Colonic mucosa (tissue), 4 donors: ENCODE measurements around the gene NTRK3. TPM values are rescaled to one million over a fixed set of nuclear protein-coding genes. Genes with fewer than 3 reads are reported as not detected.

Source experiments
- DNase-seq: peaks from one replicate; pipeline ENCODE4 v3.0.0-alpha.2; 2020
- H3K27ac ChIP-seq: fragments of 200-600 bp; one replicate; pipeline ENCODE4 v1.8.0; 2021
- H3K27me3 ChIP-seq: fragments of 200-600 bp; one replicate; pipeline ENCODE4 v1.8.0; 2021
- H3K36me3 ChIP-seq: fragments of 200-600 bp; one replicate; pipeline ENCODE4 v1.8.0; 2021
- H3K4me1 ChIP-seq: fragments of 200-600 bp; one replicate; pipeline ENCODE4 v1.8.0; 2021; ENCODE audit warnings: mild to moderate bottlenecking
- H3K4me3 ChIP-seq: fragments of 200-600 bp; one replicate; pipeline ENCODE4 v1.8.0; 2021
- H3K9ac ChIP-seq, 2 donors: one replicate each; pipeline ENCODE4 v1.7.0; 2013; ENCODE audit warnings: control low read depth in 2 of 2, low read depth in 2 of 2, low read length in 2 of 2
- H3K9me3 ChIP-seq: fragments of 200-600 bp; one replicate; pipeline ENCODE4 v1.8.0; 2021
- CTCF ChIP-seq: fragments of 200-600 bp; IDR thresholded peaks from one replicate; pipeline ENCODE4 v1.8.0; 2022; ENCODE audit warnings: antibody characterized with exemption, mild to moderate bottlenecking
- intact Hi-C: fragments of 100-400 bp; cut with DNase I; formaldehyde crosslinking; loops from one replicate; pipeline ENCODE4 v1.14.1; 2022
- total RNA-seq, 2 donors: library from RNA; stranded (reverse); fragmentation: NEBNext Ultra II Directional in 1 of 2; extraction: Animal tissue kit (Norgen Biotek cat#: 25700) in 1 of 2; gene quantifications; one replicate each; pipeline ENCODE4 v1.2.1, GENCODE V29; 2021
- donor health status: healthy.
- donor health status: DM: no; HTN: no; CAD: no.
- donor health status: DM: no; HTN: no; CAD: no.

NTRK3 gene
- total RNA-seq, 2 donors from 2014 or later, result 1.2 to 1.5 TPM

- Histone ChIP-seq H3K4me3 (no peak overlapping the region), H3K4me1 (no peaks in the 10 kb centered on the region), H3K36me3 (no peaks in the 10 kb centered on the region), H3K9ac (no peak overlapping the region), H3K9me3 (no peaks in the 10 kb centered on the region), H3K27me3 (no peaks in the 10 kb centered on the region), H3K27ac (no peak overlapping the region)
- DNase-seq, result no peak
- no peak for TF ChIP-seq CTCF
- intact Hi-C loops, result no loop called here
These were observed 49.0 kb downstream of the NTRK3 start for GRCh38 chr15:88207565-88207964.

- no peak overlapping the region for H3K9ac ChIP-seq
- no peaks in the 10 kb centered on the region for H3K9me3 ChIP-seq
- no peak for TF ChIP-seq CTCF
- H3K4me1 ChIP-seq, result no peaks in the 10 kb centered on the region
- DNase-seq, result no peak
- H3K4me3 ChIP-seq, result no peak overlapping the region
- no peak overlapping the region for H3K27ac ChIP-seq
- intact Hi-C loops, result no loop called here
- no peaks in the 10 kb centered on the region for H3K27me3 ChIP-seq
- no peaks in the 10 kb centered on the region for H3K36me3 ChIP-seq
These were observed 52.0 kb downstream of the NTRK3 start for GRCh38 chr15:88204584-88204983.

GRCh38 chr15:88202231-88202630, 54.3 kb downstream of the NTRK3 start:
- Histone ChIP-seq H3K9ac (no peak overlapping the region), H3K4me3 (no peak overlapping the region), H3K4me1 (no peaks in the 10 kb centered on the region), H3K36me3 (no peaks in the 10 kb centered on the region), H3K27ac (no peak overlapping the region), H3K9me3 (no peaks in the 10 kb centered on the region), H3K27me3 (no peaks in the 10 kb centered on the region)
- intact Hi-C loops, result no loop called here
- DNase-seq, result no peak
- TF ChIP-seq CTCF, result no peak

- Histone ChIP-seq H3K9me3 (no peaks in the 10 kb centered on the region), H3K27ac (no peak overlapping the region), H3K36me3 (no peaks in the 10 kb centered on the region), H3K27me3 (no peaks in the 10 kb centered on the region), H3K4me1 (no peaks in the 10 kb centered on the region), H3K9ac (no peak overlapping the region), H3K4me3 (no peak overlapping the region)
- intact Hi-C loops, result no loop called here
- no peak for DNase-seq
- no peak for TF ChIP-seq CTCF
These were observed 55.3 kb downstream of the NTRK3 start for GRCh38 chr15:88201207-88201606.

GRCh38 chr15:88196961-88197360, 59.6 kb downstream of the NTRK3 start:
- Histone ChIP-seq H3K4me3 (no peak overlapping the region), H3K9ac (no peak overlapping the region), H3K27me3 (no peaks in the 10 kb centered on the region), H3K9me3 (no peaks in the 10 kb centered on the region), H3K4me1 (no peaks in the 10 kb centered on the region), H3K36me3 (no peaks in the 10 kb centered on the region), H3K27ac (no peak overlapping the region)
- intact Hi-C loops, result no loop called here
- TF ChIP-seq CTCF, result no peak
- no peak for DNase-seq

- H3K9me3 ChIP-seq, result no peaks in the 10 kb centered on the region
- intact Hi-C loops, result no loop called here
These were observed 62.4 kb downstream of the NTRK3 start for GRCh38 chr15:88194162-88194561.

More at GRCh38 chr15:88194162-88194561, 62.4 kb downstream of the NTRK3 start:
- Histone ChIP-seq H3K4me3 (no peak overlapping the region), H3K27me3 (no peaks in the 10 kb centered on the region), H3K4me1 (no peaks in the 10 kb centered on the region), H3K36me3 (no peaks in the 10 kb centered on the region), H3K27ac (no peak overlapping the region), H3K9ac (no peak overlapping the region)
- no peak for TF ChIP-seq CTCF
- no peak for DNase-seq
